Heart right ventricle (tissue), 16 donors: ENCODE data around the gene PTPRN2. TPM values are rescaled to one million over a fixed set of nuclear protein-coding genes. Genes with fewer than 3 reads are reported as not detected.

Experiments
- ATAC-seq, 8 donors: fragments of 200-7000 bp; cut with Tn5 transposase; one replicate each; pipeline ENCODE4 v1.9.1; 2020; ENCODE audit warnings: mild to moderate bottlenecking in 8 of 8, moderate library complexity in 8 of 8, moderate number of reproducible peaks in 1 of 8
- DNase-seq, 2 donors: peaks; one replicate each; pipeline ENCODE4 v3.0.0-alpha.2; 2020
- H3K27ac ChIP-seq, 10 donors: fragments of 200-600 bp; sonication (generic) in 2 of 10; one replicate each; pipeline versions ENCODE4 v1.5.0 to v1.8.0; 2020 to 2022; ENCODE audit warnings: mild to moderate bottlenecking in 3 of 10
- H3K27me3 ChIP-seq, 7 donors: fragments of 200-600 bp; one replicate each; pipeline ENCODE4 v1.8.0; 2021 to 2022; ENCODE audit warnings: mild to moderate bottlenecking in 2 of 7
- H3K36me3 ChIP-seq, 9 donors: fragments of 200-600 bp; sonication (generic) in 1 of 9; one replicate each; pipeline versions ENCODE4 v1.5.0 to v1.8.0; 2020 to 2022; ENCODE audit warnings: mild to moderate bottlenecking in 2 of 9
- H3K4me1 ChIP-seq, 9 donors: fragments of 200-600 bp; sonication (generic) in 1 of 9; one replicate each; pipeline versions ENCODE4 v1.5.0 to v1.8.0; 2020 to 2022; ENCODE audit warnings: mild to moderate bottlenecking in 4 of 9
- H3K4me3 ChIP-seq, 10 donors: fragments of 200-600 bp; sonication (generic) in 2 of 10; one replicate each; pipeline versions ENCODE4 v1.5.0 to v1.8.0; 2020 to 2022; ENCODE audit warnings: mild to moderate bottlenecking in 7 of 10, moderate library complexity in 2 of 10
- H3K9me3 ChIP-seq, 11 donors: fragments of 200-600 bp in 10 of 11; sonication (generic) in 2 of 11; one replicate each; pipeline versions ENCODE4 v1.5.0 to v1.8.0; 2013 to 2022; ENCODE audit warnings: mild to moderate bottlenecking in 2 of 11, control low read depth in 1 of 11, moderate library complexity in 1 of 11
- WGBS, 2 donors: extraction: QIAGEN DNeasy Blood & Tissue Kit; methylation state at CpG; one replicate each; pipeline ENCODE4 v1.1.7; 2013; ENCODE audit warnings: inconsistent platforms in 1 of 2; 5-methylcytosine and 5-hydroxymethylcytosine counted together
- intact Hi-C, 10 donors: fragments of 100-400 bp; cut with DNase I; formaldehyde crosslinking; loops; one replicate each; pipeline versions ENCODE4 v1.11.1 to v1.14.2; 2022
- polyA plus RNA-seq, 2 donors: library from polyadenylated mRNA; stranded (reverse); fragments of 200-250 nt; gene quantifications; one replicate each; pipeline ENCODE4 v1.2.3, GENCODE V29; 2013
- total RNA-seq, 10 donors: library from RNA; stranded (reverse); fragmentation: NEBNext Ultra II Directional in 3 of 10; extraction: Animal tissue kit (Norgen Biotek cat#: 25700) in 3 of 10; gene quantifications; one replicate each; pipeline versions ENCODE4 v1.2.1 to v1.2.4, GENCODE V29; 2021 to 2023
- TF ChIP-seq, protein P1 (sequence below), 9 donors: fragments of 200-600 bp; sonication (generic) in 2 of 9; IDR thresholded peaks; one replicate each; pipeline versions ENCODE4 v1.5.0 to v1.8.0; 2021 to 2022; ENCODE audit warnings: antibody characterized with exemption in 9 of 9, mild to moderate bottlenecking in 5 of 9, moderate library complexity in 1 of 9
- donor health status: Arrhythmogenic right ventricular cardiomyopathy.
- donor health status: ischemic (EF 13 %, LVEDD 7.1; RV severe dilation, severe dysfunction).
- donor health status: healthy with polysubstance abuse.
- donor health status: DM: no; HTN: yes; CAD: no.
- donor health status: DM: no; HTN: no; CAD: no.
- donor health status: ischemic (EF 25% LVEDD 6.9; RV normal size, moderate dysfunction).
- donor health status: ischemic (EF 25% LVEDD 5.7; RV mildly dilated, moderate dysfunction).
- donor health status: healthy.
- donor health status: DM: yes; HTN: yes; CAD: no.
- donor health status: Ischemic cardiomyopathy.
- donor health status: ischemic (EF 35%, LVEDD 5.7; RV mildly dilated, moderate dysfunction).
- donor health status: nonischemic (EF 11% LVEDD 7.7; RV severe dilation, severe dysfunction).
- donor health status: DM: yes; HTN: yes; CAD: no.
- donor health status: PGD.
- donor health status: ischemic (EF 29% LVEDD 5.4; RV normal size, mild dysfunction).
- donor health status: nonischemic (EF 23%, LVEDD 6.1; RV moderate dilation, normal function).

The PTPRN2 gene
- total and polyA plus RNA-seq, 12 donors, result 0.82 to 1.8 (median 1.3) TPM

DNA sequence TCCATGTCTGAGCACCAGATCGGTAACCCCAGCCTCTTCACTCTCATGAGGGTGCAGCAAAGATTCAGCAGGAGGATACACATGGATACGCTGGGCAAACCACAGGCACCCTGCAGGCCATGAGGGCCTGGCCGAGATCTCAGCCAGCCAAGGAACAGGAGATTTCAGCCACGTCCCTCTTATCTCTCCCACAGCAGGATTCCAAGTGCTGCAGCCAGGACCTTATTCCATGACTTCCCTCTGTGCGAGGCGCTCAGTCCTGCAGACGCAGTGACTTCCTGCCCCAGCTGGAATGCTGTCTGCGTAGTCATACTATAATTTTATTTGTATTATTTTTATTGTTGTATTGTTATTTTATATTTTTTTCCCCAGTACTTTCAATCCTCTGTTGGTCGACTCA is 66.8 kb downstream of the PTPRN2 start:
- TF ChIP-seq, protein P1, sequence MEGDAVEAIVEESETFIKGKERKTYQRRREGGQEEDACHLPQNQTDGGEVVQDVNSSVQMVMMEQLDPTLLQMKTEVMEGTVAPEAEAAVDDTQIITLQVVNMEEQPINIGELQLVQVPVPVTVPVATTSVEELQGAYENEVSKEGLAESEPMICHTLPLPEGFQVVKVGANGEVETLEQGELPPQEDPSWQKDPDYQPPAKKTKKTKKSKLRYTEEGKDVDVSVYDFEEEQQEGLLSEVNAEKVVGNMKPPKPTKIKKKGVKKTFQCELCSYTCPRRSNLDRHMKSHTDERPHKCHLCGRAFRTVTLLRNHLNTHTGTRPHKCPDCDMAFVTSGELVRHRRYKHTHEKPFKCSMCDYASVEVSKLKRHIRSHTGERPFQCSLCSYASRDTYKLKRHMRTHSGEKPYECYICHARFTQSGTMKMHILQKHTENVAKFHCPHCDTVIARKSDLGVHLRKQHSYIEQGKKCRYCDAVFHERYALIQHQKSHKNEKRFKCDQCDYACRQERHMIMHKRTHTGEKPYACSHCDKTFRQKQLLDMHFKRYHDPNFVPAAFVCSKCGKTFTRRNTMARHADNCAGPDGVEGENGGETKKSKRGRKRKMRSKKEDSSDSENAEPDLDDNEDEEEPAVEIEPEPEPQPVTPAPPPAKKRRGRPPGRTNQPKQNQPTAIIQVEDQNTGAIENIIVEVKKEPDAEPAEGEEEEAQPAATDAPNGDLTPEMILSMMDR (IDR thresholded peaks at IDR 0.05), result no peak
- DNase-seq, result no peak
- intact Hi-C loops, result no loop called here
- Histone ChIP-seq H3K27me3 (peaks cover 0 to 47% (median 16%) of the 10 kb centered on the region in 7 donors), H3K36me3 (no peaks in the 10 kb centered on the region), H3K4me3 (no peak overlapping the region), H3K4me1 (no peaks in the 10 kb centered on the region), H3K27ac (no peak overlapping the region), H3K9me3 (peaks cover 0 to 6% (median 0%) of the 10 kb centered on the region in 11 donors)
- ATAC-seq, result no peak
- WGBS, 2 donors, result 58 to 63% methylated on average over 9 of the region's 9 CpGs

DNA sequence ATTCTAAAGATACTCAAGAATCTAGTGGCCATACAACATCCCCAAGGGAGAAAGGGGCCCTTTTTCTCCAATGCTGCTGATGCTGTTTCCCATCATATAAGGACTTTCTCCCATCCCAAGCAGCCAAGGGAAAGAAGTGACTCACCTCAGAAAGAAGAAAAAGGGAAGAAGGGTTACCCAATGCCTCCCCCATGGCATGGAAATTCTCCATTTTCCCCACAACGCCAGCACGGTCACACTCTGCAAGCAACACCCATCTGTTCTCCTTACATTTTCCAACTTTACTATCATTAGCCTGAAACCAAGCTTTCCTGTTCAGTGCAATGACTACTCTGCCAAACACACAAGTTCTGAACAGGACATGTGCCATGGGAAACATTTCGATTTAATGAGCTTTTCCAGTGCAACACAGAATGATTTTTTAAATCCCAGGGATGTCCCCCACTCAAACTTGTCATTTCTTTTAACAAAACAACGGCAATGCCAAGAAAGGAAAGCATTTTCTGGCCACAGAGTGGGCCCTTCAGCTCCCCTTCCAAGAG is 67.9 kb downstream of the PTPRN2 start:
- 65 to 69% methylated on average over 4 of the region's 4 CpGs for WGBS, 2 donors
- H3K4me3 ChIP-seq, result no peak overlapping the region
- TF ChIP-seq, protein P1 (IDR thresholded peaks at IDR 0.05), result no peak
- DNase-seq (no peak), ATAC-seq (no peak)
- peaks cover 0 to 37% (median 10%) of the 10 kb centered on the region in 7 donors for H3K27me3 ChIP-seq
- no peaks in the 10 kb centered on the region for H3K4me1 ChIP-seq
- no peak overlapping the region for H3K27ac ChIP-seq
- intact Hi-C loops, result no loop called here
- H3K9me3 ChIP-seq, result peaks cover 0 to 6% (median 0%) of the 10 kb centered on the region in 11 donors
- H3K36me3 ChIP-seq, result no peaks in the 10 kb centered on the region

DNA sequence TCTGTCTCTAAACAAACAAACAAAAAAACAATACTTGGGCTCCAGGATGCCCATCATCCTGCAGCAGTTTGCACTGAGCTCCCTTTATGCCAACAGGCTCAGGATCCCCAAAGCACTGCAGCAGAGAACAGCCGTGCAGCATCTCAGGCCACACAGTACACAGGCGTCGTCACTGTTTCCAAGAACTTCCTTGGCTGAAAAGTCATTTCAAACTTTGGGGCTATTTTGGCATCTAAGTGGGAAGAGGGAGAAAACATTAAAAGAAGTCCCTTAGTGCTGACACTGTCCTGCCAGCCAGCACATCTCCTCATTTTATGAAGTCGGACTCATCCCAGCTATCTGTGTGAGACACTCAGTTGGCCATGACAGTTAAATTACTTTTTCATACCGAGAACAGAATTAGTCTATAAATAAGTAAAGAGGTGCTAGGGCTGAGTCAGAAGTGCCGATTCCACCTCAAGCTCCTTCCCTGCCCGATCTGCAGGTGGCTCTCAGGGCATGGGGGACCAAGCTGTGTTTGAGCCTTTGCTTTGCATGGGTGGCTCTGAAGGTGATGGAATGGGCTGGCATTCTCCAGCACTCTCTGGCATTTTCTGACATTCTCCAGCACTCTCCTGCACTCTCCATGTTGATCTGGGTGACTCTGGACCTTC is 68.5 kb downstream of the PTPRN2 start:
- intact Hi-C loops, result no loop called here
- ATAC-seq, result no peak
- no peak for DNase-seq
- Histone ChIP-seq H3K27ac (no peak overlapping the region), H3K36me3 (no peaks in the 10 kb centered on the region), H3K4me3 (no peak overlapping the region), H3K27me3 (peaks cover 0 to 37% (median 10%) of the 10 kb centered on the region in 7 donors), H3K4me1 (no peaks in the 10 kb centered on the region), H3K9me3 (peaks cover 0 to 6% (median 0%) of the 10 kb centered on the region in 11 donors)
- TF ChIP-seq, protein P1 (IDR thresholded peaks at IDR 0.05), result no peak
- WGBS, 2 donors, result 69 to 80% methylated on average over 7 of the region's 7 CpGs

DNA sequence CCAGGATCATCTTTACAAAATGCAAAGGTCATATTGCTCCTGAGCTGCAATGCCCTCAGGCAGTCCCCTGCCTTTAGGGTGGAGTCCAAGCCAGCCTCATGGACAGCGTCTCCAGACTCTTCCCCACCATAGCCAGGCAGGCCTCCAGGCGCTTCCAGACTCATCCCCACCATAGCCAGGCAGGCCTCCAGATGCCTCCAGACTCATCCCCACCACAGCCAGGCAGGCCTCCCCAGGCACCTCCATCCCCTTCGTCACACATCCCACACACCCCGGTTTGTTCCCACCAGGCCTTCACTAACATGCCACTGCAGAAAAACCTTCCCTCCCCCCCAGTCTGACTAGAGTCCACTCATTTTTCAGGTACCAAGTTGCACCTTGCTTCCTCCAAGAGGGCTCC is 70.1 kb downstream of the PTPRN2 start:
- no peaks in the 10 kb centered on the region for H3K4me1 ChIP-seq
- 90% methylated on average over 4 of the region's 4 CpGs for WGBS, 2 donors
- ATAC-seq (no peak), DNase-seq (no peak)
- H3K36me3 ChIP-seq, result no peaks in the 10 kb centered on the region
- peaks cover 0 to 10% (median 3%) of the 10 kb centered on the region in 11 donors for H3K9me3 ChIP-seq
- intact Hi-C loops, result no loop called here
- no peak overlapping the region for H3K27ac ChIP-seq
- H3K4me3 ChIP-seq, result no peak overlapping the region
- TF ChIP-seq, protein P1 (IDR thresholded peaks at IDR 0.05), result no peak
- peaks cover 0 to 34% (median 10%) of the 10 kb centered on the region in 7 donors for H3K27me3 ChIP-seq
